ENCODE results near the gene TAF4B.

Gene TAF4B

GRCh38 chr18:26312199-26312598 is 86.0 kb downstream of the TAF4B start:
- Histone ChIP-seq H3K4me3 (ENCODE audit: low read depth, low read length) (no peak overlapping the region), H3K9me3 (ENCODE audit: control insufficient read depth, insufficient read depth, low read depth, low read length) (no peaks in the 10 kb centered on the region), H3K36me3 (ENCODE audit: control insufficient read depth in 2 of 2, insufficient read depth in 1 of 2, low read length in 2 of 2) (no peaks in the 10 kb centered on the region; a peak in 1 of 3 replicates), H3K4me1 (ENCODE audit: control insufficient read depth, insufficient read depth, low read length) (no peaks in the 10 kb centered on the region), H3K27ac (ENCODE audit: extremely low read depth, low read depth, low read length) (no peak overlapping the region)
- ChIA-PET CTCF (interaction anchor here (0.6 kb wide), 1 partner anchor 144 kb away, joined by 3 read pairs; no protein-coding TSS in a partner anchor), POLR2A (no interaction called here)
- TF ChIP-seq ZNF274 (IDR thresholded peaks at IDR 0.05; ENCODE audit: low read length) (no peak), ZNF274 (tag by site-specific recombination; IDR thresholded peaks at IDR 0.05; ENCODE audit: borderline replicate concordance) (no peak), ZNF837 (tag by site-specific recombination; IDR thresholded peaks at IDR 0.05) (no peak), ZNF830 (tag by site-specific recombination; IDR thresholded peaks at IDR 0.05; ENCODE audit: low read depth) (no peak), ZNF843 (tag by site-specific recombination; IDR thresholded peaks at IDR 0.05) (no peak), ZNF555 (tag by site-specific recombination; conservative IDR thresholded peaks at IDR 0.05) (no peak), ZSCAN30 (tag by site-specific recombination; IDR thresholded peaks at IDR 0.05) (no peak)
- TF ChIP-seq, protein P1, sequence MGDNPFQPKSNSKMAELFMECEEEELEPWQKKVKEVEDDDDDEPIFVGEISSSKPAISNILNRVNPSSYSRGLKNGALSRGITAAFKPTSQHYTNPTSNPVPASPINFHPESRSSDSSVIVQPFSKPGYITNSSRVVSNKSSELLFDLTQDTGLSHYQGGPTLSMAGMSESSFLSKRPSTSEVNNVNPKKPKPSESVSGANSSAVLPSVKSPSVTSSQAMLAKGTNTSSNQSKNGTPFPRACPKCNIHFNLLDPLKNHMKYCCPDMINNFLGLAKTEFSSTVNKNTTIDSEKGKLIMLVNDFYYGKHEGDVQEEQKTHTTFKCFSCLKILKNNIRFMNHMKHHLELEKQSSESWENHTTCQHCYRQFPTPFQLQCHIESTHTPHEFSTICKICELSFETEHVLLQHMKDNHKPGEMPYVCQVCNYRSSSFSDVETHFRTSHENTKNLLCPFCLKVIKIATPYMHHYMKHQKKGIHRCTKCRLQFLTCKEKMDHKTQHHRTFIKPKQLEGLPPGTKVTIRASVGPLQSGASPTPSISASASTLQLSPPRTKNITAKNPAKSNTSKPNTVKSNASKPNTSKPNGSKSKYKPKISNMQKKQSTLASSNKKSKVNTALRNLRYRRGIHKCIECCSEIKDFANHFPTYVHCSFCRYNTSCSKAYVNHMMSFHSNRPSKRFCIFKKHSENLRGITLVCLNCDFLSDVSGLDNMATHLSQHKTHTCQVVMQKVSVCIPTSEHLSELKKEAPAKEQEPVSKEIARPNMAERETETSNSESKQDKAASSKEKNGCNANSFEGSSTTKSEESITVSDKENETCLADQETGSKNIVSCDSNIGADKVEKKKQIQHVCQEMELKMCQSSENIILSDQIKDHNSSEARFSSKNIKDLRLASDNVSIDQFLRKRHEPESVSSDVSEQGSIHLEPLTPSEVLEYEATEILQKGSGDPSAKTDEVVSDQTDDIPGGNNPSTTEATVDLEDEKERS (tag by site-specific recombination; IDR thresholded peaks at IDR 0.05) = no peak
- TF ChIP-seq, protein P2, sequence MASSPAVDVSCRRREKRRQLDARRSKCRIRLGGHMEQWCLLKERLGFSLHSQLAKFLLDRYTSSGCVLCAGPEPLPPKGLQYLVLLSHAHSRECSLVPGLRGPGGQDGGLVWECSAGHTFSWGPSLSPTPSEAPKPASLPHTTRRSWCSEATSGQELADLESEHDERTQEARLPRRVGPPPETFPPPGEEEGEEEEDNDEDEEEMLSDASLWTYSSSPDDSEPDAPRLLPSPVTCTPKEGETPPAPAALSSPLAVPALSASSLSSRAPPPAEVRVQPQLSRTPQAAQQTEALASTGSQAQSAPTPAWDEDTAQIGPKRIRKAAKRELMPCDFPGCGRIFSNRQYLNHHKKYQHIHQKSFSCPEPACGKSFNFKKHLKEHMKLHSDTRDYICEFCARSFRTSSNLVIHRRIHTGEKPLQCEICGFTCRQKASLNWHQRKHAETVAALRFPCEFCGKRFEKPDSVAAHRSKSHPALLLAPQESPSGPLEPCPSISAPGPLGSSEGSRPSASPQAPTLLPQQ (tag by site-specific recombination; IDR thresholded peaks at IDR 0.05) = no peak

GRCh38 chr18:26317398-26317797 is 91.2 kb downstream of the TAF4B start:
- no peak overlapping the region for H3K27ac ChIP-seq (ENCODE audit: extremely low read depth, low read depth, low read length)

GRCh38 chr18:26320686-26321085 is 94.4 kb downstream of the TAF4B start:
- CTCF ChIA-PET = no interaction called here
- Histone ChIP-seq H3K36me3 (ENCODE audit: control insufficient read depth in 2 of 2, insufficient read depth in 1 of 2, low read length in 2 of 2) (peaks cover 0 to 5% of the 10 kb centered on the region in 2 experiments; a peak in 2 of 3 replicates), H3K27ac (ENCODE audit: extremely low read depth, low read depth, low read length) (no peak overlapping the region), H3K4me1 (ENCODE audit: control insufficient read depth, insufficient read depth, low read length) (no peaks in the 10 kb centered on the region), H3K4me3 (ENCODE audit: low read depth, low read length) (no peak overlapping the region), H3K9me3 (ENCODE audit: control insufficient read depth, insufficient read depth, low read depth, low read length) (no peaks in the 10 kb centered on the region)
- POLR2A ChIA-PET = no interaction called here
- TF ChIP-seq ZNF701 (tag by site-specific recombination; IDR thresholded peaks at IDR 0.05) (no peak), PATZ1 (tag by site-specific recombination; IDR thresholded peaks at IDR 0.05) (no peak), ZNF404 (tag by site-specific recombination; IDR thresholded peaks at IDR 0.05) (no peak), WT1 (tag by site-specific recombination; IDR thresholded peaks at IDR 0.05) (no peak), ZNF221 (tag by site-specific recombination; IDR thresholded peaks at IDR 0.05; ENCODE audit: borderline replicate concordance) (no peak), GLIS1 (tag by site-specific recombination; IDR thresholded peaks at IDR 0.05) (no peak), MEIS1 (CRISPR knock-in tag; IDR thresholded peaks at IDR 0.05; ENCODE audit: borderline replicate concordance) (no peak), YY1 (tag by site-specific recombination; IDR thresholded peaks at IDR 0.05) (no peak), ZNF394 (tag by site-specific recombination; IDR thresholded peaks at IDR 0.05; ENCODE audit: borderline replicate concordance) (no peak), SETDB1 (IDR thresholded peaks at IDR 0.05; ENCODE audit: insufficient read length, low read length) (no peak), SP2 (tag by site-specific recombination; IDR thresholded peaks at IDR 0.05) (no peak), ZNF560 (tag by site-specific recombination; IDR thresholded peaks at IDR 0.05; ENCODE audit: borderline replicate concordance) (no peak), ZNF660 (tag by site-specific recombination; IDR thresholded peaks at IDR 0.05) (no peak)
- TF ChIP-seq, protein P3, sequence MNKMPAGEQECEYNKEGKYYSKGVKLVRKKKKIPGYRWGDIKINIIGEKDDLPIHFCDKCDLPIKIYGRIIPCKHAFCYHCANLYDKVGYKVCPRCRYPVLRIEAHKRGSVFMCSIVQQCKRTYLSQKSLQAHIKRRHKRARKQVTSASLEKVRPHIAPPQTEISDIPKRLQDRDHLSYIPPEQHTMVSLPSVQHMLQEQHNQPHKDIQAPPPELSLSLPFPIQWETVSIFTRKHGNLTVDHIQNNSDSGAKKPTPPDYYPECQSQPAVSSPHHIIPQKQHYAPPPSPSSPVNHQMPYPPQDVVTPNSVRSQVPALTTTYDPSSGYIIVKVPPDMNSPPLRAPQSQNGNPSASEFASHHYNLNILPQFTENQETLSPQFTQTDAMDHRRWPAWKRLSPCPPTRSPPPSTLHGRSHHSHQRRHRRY (tag by site-specific recombination; IDR thresholded peaks at IDR 0.05) = no peak

More at GRCh38 chr18:26317398-26317797, 91.2 kb downstream of the TAF4B start:
- TF ChIP-seq ZNF677 (tag by site-specific recombination; IDR thresholded peaks at IDR 0.05) (no peak), ZNF214 (tag by site-specific recombination; IDR thresholded peaks at IDR 0.05; ENCODE audit: borderline replicate concordance) (no peak), ZNF654 (tag by site-specific recombination; IDR thresholded peaks at IDR 0.05; ENCODE audit: low read depth) (no peak), ZNF830 (tag by site-specific recombination; IDR thresholded peaks at IDR 0.05; ENCODE audit: low read depth) (no peak), ZNF529 (tag by site-specific recombination; IDR thresholded peaks at IDR 0.05; ENCODE audit: insufficient replicate concordance) (no peak), ZNF112 (tag by site-specific recombination; IDR thresholded peaks at IDR 0.05) (no peak), ZNF140 (tag by site-specific recombination; IDR thresholded peaks at IDR 0.05) (no peak), ZFP37 (tag by site-specific recombination; IDR thresholded peaks at IDR 0.05) (no peak), ZNF391 (tag by site-specific recombination; IDR thresholded peaks at IDR 0.05; ENCODE audit: borderline replicate concordance, low read depth) (no peak)
- Histone ChIP-seq H3K9me3 (ENCODE audit: control insufficient read depth, insufficient read depth, low read depth, low read length) (no peaks in the 10 kb centered on the region), H3K36me3 (ENCODE audit: control insufficient read depth in 2 of 2, insufficient read depth in 1 of 2, low read length in 2 of 2) (peaks cover 0 to 5% of the 10 kb centered on the region in 2 experiments; a peak in 2 of 3 replicates), H3K4me1 (ENCODE audit: control insufficient read depth, insufficient read depth, low read length) (no peaks in the 10 kb centered on the region), H3K4me3 (ENCODE audit: low read depth, low read length) (no peak overlapping the region)
- CTCF ChIA-PET = interaction anchor here (0.6 to 3.0 kb wide), 2 partner anchors 10 to 113 kb away, joined by 3 to 14 read pairs; no protein-coding TSS in a partner anchor
- POLR2A ChIA-PET = no interaction called here

Data from HEK293 (cell line).